ENCODE results near the gene OSBP2.

The OSBP2 gene

GRCh38 chr22:30816413-30816812 is 121.7 kb downstream of the OSBP2 start:
- DNase-seq = no peak

GRCh38 chr22:30821381-30821780 is 126.7 kb downstream of the OSBP2 start:
- DNase-seq = no peak

GRCh38 chr22:30821863-30822215 is 127.2 kb downstream of the OSBP2 start:
- no peak for DNase-seq

- no peak for DNase-seq
These were observed 127.7 kb downstream of the OSBP2 start for GRCh38 chr22:30822216-30823014.

- DNase-seq = no peak
These were observed 128.3 kb downstream of the OSBP2 start for GRCh38 chr22:30823015-30823370.

GRCh38 chr22:30824096-30824495 is 129.4 kb downstream of the OSBP2 start:
- no peak for DNase-seq

GRCh38 chr22:30824711-30825110 is 130.0 kb downstream of the OSBP2 start:
- DNase-seq = no peak

GRCh38 chr22:30825711-30826505 is 131.2 kb downstream of the OSBP2 start:
- no peak for DNase-seq

- no peak for DNase-seq
These were observed 132.1 kb downstream of the OSBP2 start for GRCh38 chr22:30826670-30827355.

GRCh38 chr22:30827646-30828045 is 133.0 kb downstream of the OSBP2 start:
- no peak for DNase-seq

GRCh38 chr22:30828187-30829155 is 133.8 kb downstream of the OSBP2 start:
- no peak for DNase-seq

- no peak for DNase-seq
These were observed 135.4 kb downstream of the OSBP2 start for GRCh38 chr22:30829901-30830550.

- DNase-seq = no peak
These were observed 136.2 kb downstream of the OSBP2 start for GRCh38 chr22:30830907-30831306.

GRCh38 chr22:30832407-30832987 is 137.8 kb downstream of the OSBP2 start:
- no peak for DNase-seq

GRCh38 chr22:30833322-30833721 is 138.6 kb downstream of the OSBP2 start:
- DNase-seq = no peak

GRCh38 chr22:30837531-30837930 is 142.9 kb downstream of the OSBP2 start:
- DNase-seq = no peak

- DNase-seq = no peak
These were observed 143.4 kb downstream of the OSBP2 start for GRCh38 chr22:30838111-30838510.

- no peak for DNase-seq
These were observed 146.6 kb downstream of the OSBP2 start for GRCh38 chr22:30841273-30841672.

- DNase-seq = no peak
These were observed 148.6 kb downstream of the OSBP2 start for GRCh38 chr22:30843245-30843644.

- no peak for DNase-seq
These were observed 152.9 kb downstream of the OSBP2 start for GRCh38 chr22:30847583-30847982.

GRCh38 chr22:30855266-30855665 is 160.6 kb downstream of the OSBP2 start:
- DNase-seq = no peak
